HG02623 (cell line): ENCODE data around the gene CEP162.
"Not testable (repeated sequence)": the region's sequence is repeated elsewhere in the genome, so short reads cannot be mapped to it uniquely, and the experiment has no call there.

Source experiments
- ATAC-seq: cut with Tn5 transposase; IDR thresholded peaks from one replicate; pipeline ENCODE4 v1.9.1; 2021; ENCODE audit warnings: moderate library complexity; ENCODE audit not compliant: unreplicated experiment

CEP162 gene

GRCh38 chr6:84164328-84164727, 63.1 kb downstream of the CEP162 start:
- ATAC-seq, result not testable (repeated sequence)

- no peak for ATAC-seq
Observed at GRCh38 chr6:84161190-84161589, 66.3 kb downstream of the CEP162 start.

- ATAC-seq, result no peak
Observed at GRCh38 chr6:84156306-84156705, 71.1 kb downstream of the CEP162 start.

GRCh38 chr6:84151669-84152068, 75.8 kb downstream of the CEP162 start:
- ATAC-seq, result no peak

GRCh38 chr6:84150705-84151104, 76.7 kb downstream of the CEP162 start:
- ATAC-seq, result peak; percentile 72

- ATAC-seq, result no peak
Observed at GRCh38 chr6:84141521-84141920, 85.9 kb downstream of the CEP162 start.

- no peak for ATAC-seq
Observed at GRCh38 chr6:84139311-84139710, 88.1 kb downstream of the CEP162 start.

GRCh38 chr6:84137989-84138575, 89.4 kb downstream of the CEP162 start:
- no peak for ATAC-seq

GRCh38 chr6:84137051-84137375, 90.4 kb downstream of the CEP162 start:
- ATAC-seq, result no peak

GRCh38 chr6:84136364-84137050, 90.9 kb downstream of the CEP162 start:
- no peak for ATAC-seq

GRCh38 chr6:84135291-84135690, 92.2 kb downstream of the CEP162 start:
- ATAC-seq, result no peak

GRCh38 chr6:84133385-84133784, 94.1 kb downstream of the CEP162 start:
- not testable (repeated sequence) for ATAC-seq

GRCh38 chr6:84129588-84129987, 97.9 kb downstream of the CEP162 start:
- ATAC-seq, result not testable (repeated sequence)

- no peak for ATAC-seq
Observed at GRCh38 chr6:84123186-84123585, 104.3 kb downstream of the CEP162 start.

- no peak for ATAC-seq
Observed at GRCh38 chr6:84119277-84119676, 108.2 kb downstream of the CEP162 start.

- no peak for ATAC-seq
Observed at GRCh38 chr6:84118191-84118590, 109.3 kb downstream of the CEP162 start.

GRCh38 chr6:84114933-84115594, 112.4 kb downstream of the CEP162 start:
- not testable (repeated sequence) for ATAC-seq

- ATAC-seq, result not testable (repeated sequence)
Observed at GRCh38 chr6:84111351-84111750, 116.1 kb downstream of the CEP162 start.

GRCh38 chr6:84107495-84107894, 119.9 kb downstream of the CEP162 start:
- ATAC-seq, result no peak

GRCh38 chr6:84105215-84105924, 122.1 kb downstream of the CEP162 start:
- ATAC-seq, result not testable (repeated sequence)

- no peak for ATAC-seq
Observed at GRCh38 chr6:84103029-84103428, 124.4 kb downstream of the CEP162 start.

GRCh38 chr6:84095156-84095555, 132.3 kb downstream of the CEP162 start:
- no peak for ATAC-seq
